Left lung (tissue), 10 donors: ENCODE measurements around the gene SNCAIP. TPM values are rescaled to one million over a fixed set of nuclear protein-coding genes. Genes with fewer than 3 reads are reported as not detected.

ENCODE experiments used
- ATAC-seq: fragments of 200-7000 bp; cut with Tn5 transposase; one replicate; pipeline ENCODE4 v1.9.1; 2020; ENCODE audit warnings: moderate library complexity
- DNase-seq, 4 donors: peaks; one replicate each; pipeline ENCODE4 v3.0.0-alpha.2; 2013 to 2020
- H3K27ac ChIP-seq, 2 donors: fragments of 200-600 bp; sonication (generic) in 1 of 2; one replicate each; pipeline versions ENCODE4 v1.5.0 to v1.8.0; 2020 to 2021
- H3K27me3 ChIP-seq, 2 donors: fragments of 200-600 bp; sonication (generic) in 1 of 2; one replicate each; pipeline versions ENCODE4 v1.5.0 to v1.8.0; 2020 to 2021
- H3K36me3 ChIP-seq, 2 donors: fragments of 200-600 bp; sonication (generic) in 1 of 2; one replicate each; pipeline versions ENCODE4 v1.5.0 to v1.8.0; 2020 to 2021
- H3K4me1 ChIP-seq, 2 donors: fragments of 200-600 bp; one replicate each; pipeline ENCODE4 v1.8.0; 2021
- H3K4me3 ChIP-seq, 2 donors: fragments of 200-600 bp; sonication (generic) in 1 of 2; one replicate each; pipeline versions ENCODE4 v1.5.0 to v1.8.0; 2020 to 2021; ENCODE audit warnings: mild to moderate bottlenecking in 1 of 2
- H3K9me3 ChIP-seq, 2 donors: fragments of 200-600 bp; sonication (generic) in 1 of 2; one replicate each; pipeline versions ENCODE4 v1.5.0 to v1.8.0; 2020 to 2021
- CTCF ChIP-seq, 2 donors: fragments of 200-600 bp; sonication (generic) in 1 of 2; IDR thresholded peaks; one replicate each; pipeline versions ENCODE4 v1.5.0 to v1.8.0; 2021; ENCODE audit warnings: antibody characterized with exemption in 2 of 2
- intact Hi-C, 2 donors: fragments of 100-400 bp; cut with DNase I; formaldehyde crosslinking; loops; one replicate each; pipeline versions ENCODE4 v1.11.2 to v1.14.2; 2022
- polyA plus RNA-seq, 6 donors: library from polyadenylated mRNA; unstranded; fragments of 120-200 nt; gene quantifications; one replicate each; pipeline ENCODE4 v1.2.1, GENCODE V29; 2013; ENCODE audit not compliant: insufficient read length in 6 of 6
- total RNA-seq, 2 donors: library from RNA; stranded (reverse); fragmentation: NEBNext Ultra II Directional; extraction: Animal tissue kit (Norgen Biotek cat#: 25700); gene quantifications; one replicate each; pipeline ENCODE4 v1.2.1, GENCODE V29; 2021
- donor health status: DM: no; HTN: yes; CAD: no.
- donor health status: DM: no; HTN: no; CAD: no.

SNCAIP gene
- total and polyA plus RNA-seq, 8 donors: 2.1 to 23.4 (median 17.3) TPM

- H3K27me3 ChIP-seq: no peaks in the 10 kb centered on the region
- no peak overlapping the region for H3K4me3 ChIP-seq
- no peak for DNase-seq
- intact Hi-C loops: no loop called here
- H3K4me1 ChIP-seq: peaks cover 0 to 4% of the 10 kb centered on the region in 2 donors
- no peaks in the 10 kb centered on the region for H3K36me3 ChIP-seq
- no peak for ATAC-seq
- no peaks in the 10 kb centered on the region for H3K9me3 ChIP-seq
- no peak for TF ChIP-seq CTCF (IDR thresholded peaks at IDR 0.05)
- no peak overlapping the region for H3K27ac ChIP-seq
Observed at GRCh38 chr5:122470365-122470764, 158.3 kb downstream of the SNCAIP start.

- H3K4me1 ChIP-seq: peaks cover 0 to 4% of the 10 kb centered on the region in 2 donors
- no peaks in the 10 kb centered on the region for H3K9me3 ChIP-seq
- intact Hi-C loops: no loop called here
- DNase-seq: no peak
- peak; percentile 86 for ATAC-seq
- TF ChIP-seq CTCF (IDR thresholded peaks at IDR 0.05): no peak
- no peak overlapping the region for H3K4me3 ChIP-seq
- no peaks in the 10 kb centered on the region for H3K27me3 ChIP-seq
- no peak overlapping the region for H3K27ac ChIP-seq
- H3K36me3 ChIP-seq: no peaks in the 10 kb centered on the region
Observed at GRCh38 chr5:122471031-122471751, 159.2 kb downstream of the SNCAIP start.

- H3K4me3 ChIP-seq: no peak overlapping the region
- intact Hi-C loops: no loop called here
- DNase-seq: no peak
- no peak overlapping the region for H3K27ac ChIP-seq
- H3K4me1 ChIP-seq: peaks cover 0 to 4% of the 10 kb centered on the region in 2 donors
- ATAC-seq: no peak
- H3K36me3 ChIP-seq: no peaks in the 10 kb centered on the region
- no peak for TF ChIP-seq CTCF (IDR thresholded peaks at IDR 0.05)
- H3K27me3 ChIP-seq: no peaks in the 10 kb centered on the region
- H3K9me3 ChIP-seq: no peaks in the 10 kb centered on the region
Observed at GRCh38 chr5:122471752-122472061, 159.7 kb downstream of the SNCAIP start.

GRCh38 chr5:122473138-122473843, 161.3 kb downstream of the SNCAIP start:
- intact Hi-C loops: no loop called here
- Histone ChIP-seq H3K36me3 (no peaks in the 10 kb centered on the region), H3K4me1 (peaks cover 0 to 4% of the 10 kb centered on the region in 2 donors), H3K27ac (peak overlapping the region in 1 of 2 donors; percentile 45), H3K4me3 (no peak overlapping the region), H3K9me3 (no peaks in the 10 kb centered on the region), H3K27me3 (no peaks in the 10 kb centered on the region)
- DNase-seq (no peak), ATAC-seq (peak; percentile 40)
- no peak for TF ChIP-seq CTCF (IDR thresholded peaks at IDR 0.05)

- intact Hi-C loops: no loop called here
- Histone ChIP-seq H3K4me3 (no peak overlapping the region), H3K27me3 (no peaks in the 10 kb centered on the region), H3K9me3 (no peaks in the 10 kb centered on the region), H3K36me3 (no peaks in the 10 kb centered on the region), H3K27ac (no peak overlapping the region), H3K4me1 (peaks cover 0 to 4% of the 10 kb centered on the region in 2 donors)
- DNase-seq: no peak
- TF ChIP-seq CTCF (IDR thresholded peaks at IDR 0.05): no peak
- ATAC-seq: no peak
Observed at GRCh38 chr5:122473941-122474340, 161.9 kb downstream of the SNCAIP start.
